Ascending aorta (tissue), 2 donors: Measurements from ENCODE around the gene TMOD1. TPM values are rescaled to one million over a fixed set of nuclear protein-coding genes. Genes with fewer than 3 reads are reported as not detected.
"Not testable (repeated sequence)": the region's sequence is repeated elsewhere in the genome, so short reads cannot be mapped to it uniquely, and the experiment has no call there.

Experiments used
- DNase-seq, 2 donors: peaks; one replicate each; pipeline ENCODE4 v3.0.0-alpha.2; 2019; ENCODE audit warnings: low spot score in 2 of 2
- H3K27ac ChIP-seq, 2 donors: fragments of 200-600 bp; sonication (generic); one replicate each; pipeline ENCODE4 v1.5.1; 2016 to 2017; ENCODE audit warnings: mild to moderate bottlenecking in 1 of 2
- H3K27me3 ChIP-seq: fragments of 200-600 bp; sonication (generic); one replicate; pipeline ENCODE4 v1.5.1; 2017
- H3K36me3 ChIP-seq, 2 donors: fragments of 200-600 bp; sonication (generic); one replicate each; pipeline ENCODE4 v1.5.1; 2016
- H3K4me1 ChIP-seq, 2 donors: fragments of 200-600 bp; sonication (generic); one replicate each; pipeline ENCODE4 v1.5.1; 2016 to 2017; ENCODE audit warnings: mild to moderate bottlenecking in 1 of 2
- H3K4me3 ChIP-seq, 2 donors: fragments of 200-600 bp; sonication (generic); one replicate each; pipeline ENCODE4 v1.5.1; 2016 to 2017; ENCODE audit warnings: mild to moderate bottlenecking in 1 of 2
- H3K9me3 ChIP-seq, 2 donors: fragments of 200-600 bp; sonication (generic); one replicate each; pipeline ENCODE4 v1.5.1; 2016
- CTCF ChIP-seq, 3 experiments: fragments of 200-600 bp in 2 of 3; fragments of 450-650 bp in 1 of 3; sonication (generic) in 2 of 3; IDR thresholded peaks; one replicate each; pipeline ENCODE4 v1.5.1; 2016 to 2019; ENCODE audit warnings: antibody characterized with exemption in 3 of 3, mild to moderate bottlenecking in 1 of 3, moderate library complexity in 1 of 3
- intact Hi-C: fragments of 100-400 bp; cut with DNase I; formaldehyde crosslinking; loops from one replicate; pipeline ENCODE4 v1.15.1; 2023
- total RNA-seq: library from RNA; depleted of rRNA; stranded (reverse); fragments of >200 nt; gene quantifications from one replicate; pipeline ENCODE4 v1.1.0, GENCODE V29; 2016

TMOD1 gene
- total RNA-seq, 1 donor from 2014 or later = 17.1 TPM

GRCh38 chr9:97487107-97487506, 14.4 kb upstream of the TMOD1 start:
- Histone ChIP-seq H3K9me3 (no peaks in the 10 kb centered on the region), H3K4me3 (no peak overlapping the region), H3K27me3 (no peaks in the 10 kb centered on the region), H3K4me1 (no peaks in the 10 kb centered on the region), H3K36me3 (peaks cover 18 to 33% of the 10 kb centered on the region in 2 donors), H3K27ac (no peak overlapping the region)
- TF ChIP-seq CTCF (IDR thresholded peaks at IDR 0.05) = no peak
- intact Hi-C loops = no loop called here
- no peak for DNase-seq

- intact Hi-C loops = no loop called here
- no peaks in the 10 kb centered on the region for H3K4me1 ChIP-seq
- peaks cover 14 to 26% of the 10 kb centered on the region in 2 donors for H3K36me3 ChIP-seq
- no peaks in the 10 kb centered on the region for H3K9me3 ChIP-seq
- H3K4me3 ChIP-seq = no peak overlapping the region
- DNase-seq = no peak
- H3K27ac ChIP-seq = no peak overlapping the region
- H3K27me3 ChIP-seq = no peaks in the 10 kb centered on the region
- TF ChIP-seq CTCF (IDR thresholded peaks at IDR 0.05) = no peak
These were observed 13.6 kb upstream of the TMOD1 start for GRCh38 chr9:97487861-97488260.

- H3K9me3 ChIP-seq = no peaks in the 10 kb centered on the region
These were observed 10.1 kb upstream of the TMOD1 start for GRCh38 chr9:97491216-97491999.

GRCh38 chr9:97497558-97498375, 3.7 kb upstream of the TMOD1 start:
- H3K9me3 ChIP-seq, H3K27me3 ChIP-seq, H3K4me1 ChIP-seq, intact Hi-C loops, H3K36me3 ChIP-seq, DNase-seq, H3K4me3 ChIP-seq, H3K27ac ChIP-seq: not testable (repeated sequence)

More at GRCh38 chr9:97491216-97491999, 10.1 kb upstream of the TMOD1 start:
- Histone ChIP-seq H3K36me3 (peaks cover 13 to 21% of the 10 kb centered on the region in 2 donors), H3K27me3 (no peaks in the 10 kb centered on the region), H3K27ac (no peak overlapping the region), H3K4me3 (no peak overlapping the region), H3K4me1 (no peaks in the 10 kb centered on the region)
- no peak for TF ChIP-seq CTCF (IDR thresholded peaks at IDR 0.05)
- DNase-seq = no peak
- intact Hi-C loops = no loop called here

- not testable (repeated sequence) for H3K27ac ChIP-seq
These were observed 2.6 kb upstream of the TMOD1 start for GRCh38 chr9:97498846-97499245.

GRCh38 chr9:97500263-97500662, 1.2 kb upstream of the TMOD1 start:
- DNase-seq = no peak
- no peak overlapping the region for H3K27ac ChIP-seq
- no peaks in the 10 kb centered on the region for H3K27me3 ChIP-seq
- no peak for TF ChIP-seq CTCF (IDR thresholded peaks at IDR 0.05)
- peaks cover 0 to 22% of the 10 kb centered on the region in 2 donors for H3K4me1 ChIP-seq
- peaks cover 0 to 4% of the 10 kb centered on the region in 2 donors for H3K36me3 ChIP-seq
- no peak overlapping the region for H3K4me3 ChIP-seq
- H3K9me3 ChIP-seq = no peaks in the 10 kb centered on the region
- intact Hi-C loops = loop anchor here (2.0 kb wide), 2 partner anchors 31 to 99 kb away; no protein-coding TSS in a partner anchor

More at GRCh38 chr9:97498846-97499245, 2.6 kb upstream of the TMOD1 start:
- peaks cover 0 to 10% of the 10 kb centered on the region in 2 donors for H3K4me1 ChIP-seq
- H3K4me3 ChIP-seq, H3K27me3 ChIP-seq, DNase-seq, H3K9me3 ChIP-seq, H3K36me3 ChIP-seq, intact Hi-C loops: not testable (repeated sequence)
